Neural progenitor cell (in vitro differentiated cells): ENCODE results near the gene PRTFDC1. TPM values are rescaled to one million over a fixed set of nuclear protein-coding genes. Genes with fewer than 3 reads are reported as not detected.

ENCODE experiments used
- DNase-seq: peaks from one replicate; pipeline ENCODE4 v3.0.0-alpha.2; 2016; ENCODE audit warnings: low spot score
- H2AFZ ChIP-seq: fragments of 200-600 bp; sonication (generic); replicated peaks from 2 replicates; pipeline ENCODE4 v1.6.1; 2016; ENCODE audit warnings: antibody characterized with exemption
- H3F3A ChIP-seq: fragments of 200-600 bp; sonication (generic); 2 replicates; pipeline ENCODE4 v1.6.1; 2016; ENCODE audit warnings: antibody characterized with exemption, low read depth
- H3K27ac ChIP-seq: fragments of 200-600 bp; sonication (generic); 2 replicates; pipeline ENCODE4 v1.5.1; 2016; ENCODE audit warnings: mild to moderate bottlenecking
- H3K27me3 ChIP-seq: fragments of 200-600 bp; sonication (generic); 2 replicates; pipeline ENCODE4 v1.6.1; 2016; ENCODE audit warnings: mild to moderate bottlenecking, moderate library complexity
- H3K36me3 ChIP-seq: fragments of 200-600 bp; sonication (generic); 2 replicates; pipeline ENCODE4 v1.5.1; 2016
- H3K4me1 ChIP-seq: fragments of 200-600 bp; sonication (generic); 2 replicates; pipeline ENCODE4 v1.6.1; 2016; ENCODE audit warnings: mixed run types
- H3K4me2 ChIP-seq: fragments of 200-600 bp; sonication (generic); 2 replicates; pipeline ENCODE4 v1.6.1; 2016
- H3K4me3 ChIP-seq: fragments of 200-600 bp; sonication (generic); 2 replicates; pipeline ENCODE4 v1.5.1; 2016
- H3K79me2 ChIP-seq: fragments of 200-600 bp; sonication (generic); 2 replicates; pipeline ENCODE4 v1.6.1; 2016; ENCODE audit warnings: low read depth
- H3K9ac ChIP-seq: fragments of 200-600 bp; sonication (generic); 2 replicates; pipeline ENCODE4 v1.6.1; 2016
- H3K9me3 ChIP-seq: fragments of 200-600 bp; sonication (generic); 2 replicates; pipeline ENCODE4 v1.5.1; 2016; ENCODE audit warnings: low read depth
- H4K20me1 ChIP-seq: fragments of 200-600 bp; sonication (generic); 2 replicates; pipeline ENCODE4 v1.6.1; 2016; ENCODE audit warnings: low read depth
- H3K27ac Mint-ChIP-seq: 3 replicates; pipeline ENCODE4 v1.8.0; 2021; ENCODE audit warnings: mixed read lengths
- H3K27me3 Mint-ChIP-seq: 2 replicates; pipeline ENCODE4 v1.8.0; 2022; ENCODE audit warnings: low read depth, mild to moderate bottlenecking, inconsistent platforms, moderate library complexity, mixed read lengths; ENCODE audit not compliant: insufficient read depth
- H3K36me3 Mint-ChIP-seq: 3 replicates; pipeline ENCODE4 v1.8.0; 2021; ENCODE audit warnings: mixed read lengths
- H3K4me1 Mint-ChIP-seq: 3 replicates; pipeline ENCODE4 v1.8.0; 2021; ENCODE audit warnings: mixed read lengths
- H3K4me3 Mint-ChIP-seq: 3 replicates; pipeline ENCODE4 v1.8.0; 2021; ENCODE audit warnings: mild to moderate bottlenecking, moderate library complexity, mixed read lengths
- H3K9me3 Mint-ChIP-seq: 3 replicates; pipeline ENCODE4 v1.8.0; 2020; ENCODE audit warnings: mixed read lengths
- EZH2 ChIP-seq: fragments of 200-600 bp; sonication (generic); IDR thresholded peaks from 2 replicates; pipeline ENCODE4 v1.6.1; 2017; ENCODE audit warnings: antibody characterized with exemption, mild to moderate bottlenecking, moderate library complexity
- EZH2phosphoT487 ChIP-seq: fragments of 200-600 bp; sonication (generic); IDR thresholded peaks from 2 replicates; pipeline ENCODE4 v1.6.1; 2017; ENCODE audit warnings: antibody characterized with exemption
- total RNA-seq: library from RNA; depleted of rRNA; stranded (reverse); fragments of >200 nt; gene quantifications from 2 replicates; pipeline ENCODE4 v1.2.3, GENCODE V29; 2015; ENCODE audit warnings: low replicate concordance
- TF ChIP-seq, protein P1 (sequence below): fragments of 200-600 bp; sonication (generic); IDR thresholded peaks from 2 replicates; pipeline ENCODE4 v1.5.1; 2017; ENCODE audit warnings: antibody characterized with exemption, mild to moderate bottlenecking

PRTFDC1 gene
- total RNA-seq, 1 donor from 2014 or later: 37.7 TPM

DNA sequence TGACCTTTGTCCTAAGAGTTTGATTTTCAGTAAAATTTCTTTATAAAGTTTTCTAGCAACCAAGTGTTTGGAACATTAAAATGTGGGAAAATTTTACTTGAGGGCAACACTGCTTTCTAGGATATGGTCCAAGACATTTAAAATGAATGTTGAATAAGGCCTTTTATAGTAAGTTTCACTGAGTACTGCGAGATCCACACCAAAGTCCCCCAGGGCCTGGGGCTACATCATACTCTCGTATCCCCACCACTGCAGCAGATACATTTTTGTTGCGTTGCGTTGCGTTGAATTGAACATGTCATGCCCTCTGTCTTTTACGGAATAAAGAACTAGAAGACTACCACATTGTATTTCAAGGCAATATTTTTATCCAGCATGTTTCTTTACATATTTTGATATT, 44.5 kb downstream of the PRTFDC1 start:
- H3K27me3 ChIP-seq: no peaks in the 10 kb centered on the region
- no peaks in the 10 kb centered on the region for H3K9me3 ChIP-seq
- H3K4me1 Mint-ChIP-seq: no peaks in the 10 kb centered on the region

GRCh38 chr10:24906372-24906771, 46.0 kb downstream of the PRTFDC1 start:
- no peaks in the 10 kb centered on the region for H3K27me3 Mint-ChIP-seq
- Histone ChIP-seq H3K27ac (no peak overlapping the region), H3K4me3 (no peak overlapping the region), H3K4me1 (no peaks in the 10 kb centered on the region), H3K27me3 (no peaks in the 10 kb centered on the region), H2AFZ (no peak overlapping the region), H3F3A (no peaks in the 10 kb centered on the region), H3K4me2 (no peak overlapping the region), H3K79me2 (no peaks in the 10 kb centered on the region), H4K20me1 (no peaks in the 10 kb centered on the region), H3K9ac (no peak overlapping the region), H3K36me3 (no peaks in the 10 kb centered on the region), H3K9me3 (no peaks in the 10 kb centered on the region)
- H3K36me3 Mint-ChIP-seq: peaks cover 5% of the 10 kb centered on the region
- no peak overlapping the region for H3K4me3 Mint-ChIP-seq
- peaks cover 9% of the 10 kb centered on the region for H3K4me1 Mint-ChIP-seq
- TF ChIP-seq EZH2phosphoT487: no peak
- TF ChIP-seq, protein P1, sequence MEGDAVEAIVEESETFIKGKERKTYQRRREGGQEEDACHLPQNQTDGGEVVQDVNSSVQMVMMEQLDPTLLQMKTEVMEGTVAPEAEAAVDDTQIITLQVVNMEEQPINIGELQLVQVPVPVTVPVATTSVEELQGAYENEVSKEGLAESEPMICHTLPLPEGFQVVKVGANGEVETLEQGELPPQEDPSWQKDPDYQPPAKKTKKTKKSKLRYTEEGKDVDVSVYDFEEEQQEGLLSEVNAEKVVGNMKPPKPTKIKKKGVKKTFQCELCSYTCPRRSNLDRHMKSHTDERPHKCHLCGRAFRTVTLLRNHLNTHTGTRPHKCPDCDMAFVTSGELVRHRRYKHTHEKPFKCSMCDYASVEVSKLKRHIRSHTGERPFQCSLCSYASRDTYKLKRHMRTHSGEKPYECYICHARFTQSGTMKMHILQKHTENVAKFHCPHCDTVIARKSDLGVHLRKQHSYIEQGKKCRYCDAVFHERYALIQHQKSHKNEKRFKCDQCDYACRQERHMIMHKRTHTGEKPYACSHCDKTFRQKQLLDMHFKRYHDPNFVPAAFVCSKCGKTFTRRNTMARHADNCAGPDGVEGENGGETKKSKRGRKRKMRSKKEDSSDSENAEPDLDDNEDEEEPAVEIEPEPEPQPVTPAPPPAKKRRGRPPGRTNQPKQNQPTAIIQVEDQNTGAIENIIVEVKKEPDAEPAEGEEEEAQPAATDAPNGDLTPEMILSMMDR: no peak
- no peak for TF ChIP-seq EZH2
- no peaks in the 10 kb centered on the region for H3K9me3 Mint-ChIP-seq
- DNase-seq: no peak
- no peak overlapping the region for H3K27ac Mint-ChIP-seq

More for the DNA sequence above, 44.5 kb downstream of the PRTFDC1 start:
- Histone ChIP-seq H3K4me1 (no peaks in the 10 kb centered on the region), H3K9ac (no peak overlapping the region), H3K79me2 (no peaks in the 10 kb centered on the region), H3K27ac (no peak overlapping the region), H3K36me3 (no peaks in the 10 kb centered on the region), H3K4me2 (no peak overlapping the region), H2AFZ (no peak overlapping the region), H3K4me3 (no peak overlapping the region), H4K20me1 (no peaks in the 10 kb centered on the region), H3F3A (no peaks in the 10 kb centered on the region)
- TF ChIP-seq EZH2 (no peak), EZH2phosphoT487 (no peak)
- TF ChIP-seq, protein P1: no peak
- DNase-seq: no peak
- H3K27ac Mint-ChIP-seq: no peak overlapping the region
- H3K4me3 Mint-ChIP-seq: no peak overlapping the region
- H3K9me3 Mint-ChIP-seq: peaks cover 2% of the 10 kb centered on the region
- peaks cover 7% of the 10 kb centered on the region for H3K36me3 Mint-ChIP-seq
- H3K27me3 Mint-ChIP-seq: no peaks in the 10 kb centered on the region

GRCh38 chr10:24904824-24905223, 47.6 kb downstream of the PRTFDC1 start:
- no peak overlapping the region for H3K27ac ChIP-seq

More at GRCh38 chr10:24904824-24905223, 47.6 kb downstream of the PRTFDC1 start:
- TF ChIP-seq EZH2 (no peak), EZH2phosphoT487 (no peak)
- TF ChIP-seq, protein P1: no peak
- DNase-seq: no peak
- H3K4me1 ChIP-seq: no peaks in the 10 kb centered on the region
- no peaks in the 10 kb centered on the region for H3K36me3 ChIP-seq
- no peaks in the 10 kb centered on the region for H3K27me3 ChIP-seq
- H3K9ac ChIP-seq: no peak overlapping the region
- Mint-ChIP-seq H3K27me3 (no peaks in the 10 kb centered on the region), H3K9me3 (no peaks in the 10 kb centered on the region), H3K36me3 (peaks cover 5% of the 10 kb centered on the region), H3K27ac (no peak overlapping the region), H3K4me1 (peaks cover 9% of the 10 kb centered on the region), H3K4me3 (no peak overlapping the region)
- no peaks in the 10 kb centered on the region for H3K9me3 ChIP-seq
- no peaks in the 10 kb centered on the region for H4K20me1 ChIP-seq
- no peaks in the 10 kb centered on the region for H3K79me2 ChIP-seq
- no peak overlapping the region for H2AFZ ChIP-seq
- H3K4me2 ChIP-seq: no peak overlapping the region
- H3F3A ChIP-seq: no peaks in the 10 kb centered on the region
- no peak overlapping the region for H3K4me3 ChIP-seq
